Activated CD4-positive, alpha-beta T cell treated with anti-CD3 and anti-CD28 coated beads for 4 hours (primary cell): ENCODE data around the gene PPP4R4.

Source experiments
- DNase-seq, 2 donors: peaks; one replicate each; pipeline ENCODE4 v3.0.0-alpha.2; 2020

PPP4R4 gene, protein sequence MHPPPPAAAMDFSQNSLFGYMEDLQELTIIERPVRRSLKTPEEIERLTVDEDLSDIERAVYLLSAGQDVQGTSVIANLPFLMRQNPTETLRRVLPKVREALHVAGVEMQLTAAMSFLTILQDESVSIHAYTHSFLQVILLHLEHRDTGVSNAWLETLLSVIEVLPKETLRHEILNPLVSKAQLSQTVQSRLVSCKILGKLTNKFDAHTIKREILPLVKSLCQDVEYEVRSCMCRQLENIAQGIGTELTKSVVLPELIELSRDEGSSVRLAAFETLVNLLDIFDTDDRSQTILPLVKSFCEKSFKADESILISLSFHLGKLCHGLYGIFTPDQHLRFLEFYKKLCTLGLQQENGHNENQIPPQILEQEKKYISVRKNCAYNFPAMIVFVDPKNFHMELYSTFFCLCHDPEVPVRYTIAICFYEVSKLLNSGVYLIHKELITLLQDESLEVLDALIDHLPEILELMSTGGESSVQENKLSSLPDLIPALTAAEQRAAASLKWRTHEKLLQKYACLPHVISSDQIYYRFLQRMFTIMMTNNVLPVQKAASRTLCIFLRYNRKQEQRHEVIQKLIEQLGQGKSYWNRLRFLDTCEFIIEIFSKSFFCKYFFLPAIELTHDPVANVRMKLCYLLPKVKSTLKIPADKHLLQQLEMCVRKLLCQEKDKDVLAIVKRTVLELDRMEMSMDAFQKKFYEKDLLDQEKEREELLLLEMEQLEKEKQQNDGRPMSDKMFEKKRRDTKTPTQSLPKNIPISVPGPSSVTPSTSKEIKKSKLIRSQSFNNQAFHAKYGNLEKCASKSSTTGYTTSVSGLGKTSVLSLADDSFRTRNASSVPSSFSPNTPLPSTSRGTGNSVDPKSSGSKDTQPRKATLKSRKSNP

DNA sequence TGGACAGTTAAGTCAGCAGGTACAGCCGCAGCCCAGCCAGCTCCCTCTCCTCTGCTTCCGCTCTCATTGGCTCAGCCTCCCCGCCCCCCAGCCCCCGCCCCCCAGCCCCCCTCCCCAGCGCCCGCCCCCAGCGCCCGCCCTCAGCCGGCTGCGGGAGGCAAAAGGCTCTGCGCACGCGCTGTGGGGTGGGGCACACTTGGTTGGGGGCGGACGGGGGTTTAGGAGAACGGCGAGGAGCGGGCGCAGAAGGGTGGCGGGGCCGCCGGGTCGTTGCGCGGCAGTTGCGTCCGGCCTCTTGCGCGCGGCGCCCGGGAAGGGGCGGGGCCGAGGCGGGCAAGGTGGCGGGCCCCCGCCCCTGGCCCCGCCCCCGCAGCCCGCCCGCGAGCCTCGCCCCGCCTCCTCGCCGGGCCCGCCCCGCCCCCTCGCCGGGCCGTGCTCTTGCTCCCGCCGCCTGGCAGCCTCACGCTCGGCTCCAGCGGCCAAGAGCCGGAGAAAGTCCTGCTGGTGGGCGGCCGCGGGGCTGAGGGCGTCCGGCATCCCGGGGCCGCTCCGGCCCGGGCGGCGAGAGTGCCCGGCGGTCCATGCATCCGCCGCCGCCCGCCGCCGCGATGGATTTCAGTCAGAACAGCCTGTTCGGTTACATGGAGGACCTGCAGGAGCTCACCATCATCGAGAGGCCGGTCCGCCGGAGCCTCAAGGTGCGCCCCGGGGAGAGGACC, at the start of gene PPP4R4:
TSS of gene PPP4R4 (plus strand) at position 438 of the 719 bp plus-strand sequence. CDS start at position 582, 144 bp downstream.
- peak; percentile 86 to 90 for DNase-seq

DNA sequence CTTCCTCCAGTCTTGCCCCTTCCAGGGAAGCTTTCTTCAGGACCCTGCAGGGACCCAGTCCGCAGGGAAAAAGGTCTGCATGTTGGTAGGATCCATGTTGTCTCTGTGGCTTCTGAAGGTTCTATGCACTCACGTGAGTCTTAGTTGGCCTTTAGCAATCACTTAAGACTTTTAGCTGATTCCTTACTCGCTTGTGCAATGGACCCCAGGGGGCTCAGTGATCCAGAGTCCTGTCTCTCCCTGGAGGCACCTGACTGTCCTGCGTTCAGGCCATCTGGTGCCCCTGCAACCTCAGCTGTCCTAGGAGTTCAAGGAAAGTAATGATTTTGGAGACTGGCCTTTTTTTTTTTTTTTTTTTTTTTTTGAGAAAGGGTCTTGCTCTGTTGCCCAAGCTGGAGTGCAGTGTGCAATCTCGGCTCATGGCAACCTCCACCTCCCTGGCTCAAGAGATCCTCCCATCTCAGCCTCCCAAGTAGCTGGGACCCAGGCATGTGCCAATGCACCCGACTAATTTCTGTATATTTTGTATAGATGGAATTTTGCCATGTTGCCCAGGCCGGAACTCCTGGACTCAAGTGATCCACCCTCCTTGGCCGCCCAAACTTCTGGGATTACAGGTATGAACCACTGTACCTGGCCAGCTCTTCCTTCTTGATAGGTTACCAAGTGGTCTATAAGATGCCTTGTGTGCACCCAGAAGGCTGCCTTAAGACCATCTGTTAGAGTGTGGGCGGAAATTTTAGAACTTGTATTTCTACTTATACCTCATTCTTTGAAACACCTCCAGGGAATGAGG, 49.3 kb upstream of the PPP4R4 start:
- DNase-seq, result no peak

DNA sequence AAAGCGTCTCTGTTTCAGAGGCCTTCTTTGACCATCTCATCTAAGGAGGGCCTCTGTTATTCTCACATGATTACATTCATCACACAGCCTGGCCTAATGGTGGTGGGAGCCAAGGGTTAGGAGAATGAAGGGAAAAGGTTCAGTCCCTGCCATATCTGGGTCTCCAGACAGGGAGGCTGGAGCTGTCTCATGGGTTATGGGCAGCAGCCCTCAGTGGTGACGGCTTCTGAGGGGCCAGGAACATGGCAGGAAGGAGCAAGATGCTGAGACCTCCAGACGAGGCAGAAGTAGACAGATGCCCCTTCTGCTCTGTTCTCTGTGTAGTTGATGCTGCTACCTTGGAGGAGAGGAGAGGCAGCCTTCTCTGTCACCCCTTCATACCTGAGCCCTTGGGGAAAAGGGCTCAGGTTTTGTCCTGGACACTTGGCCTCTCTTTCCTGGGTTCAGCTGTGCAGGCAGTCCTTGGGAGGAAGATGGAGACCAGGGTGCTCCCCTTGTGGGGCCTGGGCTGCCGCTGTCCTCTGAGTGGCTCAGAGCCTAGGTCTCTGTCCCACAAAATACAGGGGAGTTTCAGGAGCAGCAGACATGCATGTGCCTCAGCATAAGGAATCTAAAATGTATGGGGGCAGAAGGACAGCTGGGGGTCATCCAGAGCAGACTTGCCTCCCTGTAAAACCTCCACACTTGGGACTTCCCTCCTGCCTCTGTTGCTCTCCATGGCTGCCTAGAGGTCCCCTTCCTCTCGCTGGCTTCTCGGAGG, 48.3 kb upstream of the PPP4R4 start:
- no peak for DNase-seq

DNA sequence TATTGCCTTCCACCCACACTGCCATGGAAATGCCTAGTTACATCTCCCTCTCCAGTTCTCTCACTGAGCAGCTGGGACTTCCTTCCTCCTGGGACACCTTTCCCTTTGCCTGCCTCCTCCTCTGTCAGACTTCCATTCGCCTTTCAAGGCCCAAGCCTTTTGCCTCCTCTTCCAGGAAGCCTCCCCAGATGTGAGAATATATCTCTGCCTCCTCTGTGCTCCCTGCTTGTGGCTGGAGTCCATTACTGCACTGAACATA, 47.8 kb upstream of the PPP4R4 start:
- no peak for DNase-seq

DNA sequence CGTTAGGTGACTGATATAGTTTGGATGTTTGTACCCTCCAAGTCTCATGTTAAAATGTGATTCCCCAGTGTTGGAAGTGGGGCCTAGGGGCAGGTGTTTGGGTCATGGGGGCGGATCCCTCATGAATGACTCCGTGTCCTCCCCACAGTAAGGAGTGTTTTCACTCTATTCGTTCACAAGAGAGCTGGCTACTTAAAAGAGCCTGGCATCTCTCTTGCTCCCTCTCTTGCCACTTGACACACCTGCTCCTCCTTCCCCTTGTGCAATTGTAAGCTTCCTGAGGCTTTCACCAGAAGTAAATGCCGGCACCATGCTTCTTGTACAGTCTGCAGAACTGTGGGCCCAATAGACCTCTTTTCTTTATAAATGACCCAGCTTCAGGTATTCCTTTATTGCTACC, 47.3 kb upstream of the PPP4R4 start:
- DNase-seq, result no peak

DNA sequence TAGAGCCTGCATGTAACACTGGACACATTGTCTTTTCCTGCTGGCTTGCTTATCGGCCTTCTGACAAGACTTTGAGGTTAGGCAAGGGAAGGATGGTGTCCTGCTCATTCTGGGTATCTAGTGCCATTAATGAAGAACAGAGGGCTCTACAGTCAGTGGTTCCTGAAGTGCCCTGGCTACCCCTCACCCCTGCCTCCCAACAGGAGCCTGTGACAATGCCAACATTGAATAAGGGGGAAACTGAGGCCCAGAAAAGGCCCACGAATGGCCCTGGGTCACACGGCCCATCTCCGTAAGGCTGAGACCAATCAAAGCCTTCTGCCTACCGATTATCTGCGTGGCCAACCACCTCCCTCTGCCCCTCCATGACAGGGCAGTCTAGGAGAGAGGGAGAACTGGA, 46.8 kb upstream of the PPP4R4 start:
- no peak for DNase-seq

DNA sequence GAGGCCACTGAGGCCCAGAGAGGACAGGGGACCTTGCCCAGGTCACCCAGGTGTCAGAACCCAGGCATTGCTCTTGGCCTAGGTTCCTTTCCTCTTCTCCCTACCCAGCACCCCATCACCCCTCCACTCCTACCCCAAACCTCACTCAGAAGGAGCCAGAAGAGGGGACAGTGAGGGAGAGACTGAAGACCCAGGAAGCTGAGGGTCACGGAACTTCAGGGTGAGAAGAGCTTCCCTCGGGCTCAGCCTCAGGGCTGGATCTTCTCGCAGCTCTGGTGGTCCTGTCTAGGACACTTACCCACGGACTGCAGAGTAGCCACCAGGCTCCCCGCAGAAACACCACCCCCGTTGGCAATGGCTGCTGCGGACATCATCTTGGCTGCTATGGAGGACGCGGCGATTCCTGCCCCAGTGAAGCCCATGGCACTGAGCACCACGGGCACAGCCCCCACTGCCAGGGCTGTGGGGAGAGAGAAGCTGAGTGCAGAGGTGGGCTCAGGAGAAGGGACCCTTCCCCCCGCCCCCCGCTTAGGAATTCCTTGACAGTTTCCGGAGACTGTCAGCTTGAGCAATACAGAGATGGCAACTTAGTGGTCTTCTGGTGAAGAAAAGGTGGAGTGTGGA, 45.8 kb upstream of the PPP4R4 start:
- DNase-seq, result no peak

DNA sequence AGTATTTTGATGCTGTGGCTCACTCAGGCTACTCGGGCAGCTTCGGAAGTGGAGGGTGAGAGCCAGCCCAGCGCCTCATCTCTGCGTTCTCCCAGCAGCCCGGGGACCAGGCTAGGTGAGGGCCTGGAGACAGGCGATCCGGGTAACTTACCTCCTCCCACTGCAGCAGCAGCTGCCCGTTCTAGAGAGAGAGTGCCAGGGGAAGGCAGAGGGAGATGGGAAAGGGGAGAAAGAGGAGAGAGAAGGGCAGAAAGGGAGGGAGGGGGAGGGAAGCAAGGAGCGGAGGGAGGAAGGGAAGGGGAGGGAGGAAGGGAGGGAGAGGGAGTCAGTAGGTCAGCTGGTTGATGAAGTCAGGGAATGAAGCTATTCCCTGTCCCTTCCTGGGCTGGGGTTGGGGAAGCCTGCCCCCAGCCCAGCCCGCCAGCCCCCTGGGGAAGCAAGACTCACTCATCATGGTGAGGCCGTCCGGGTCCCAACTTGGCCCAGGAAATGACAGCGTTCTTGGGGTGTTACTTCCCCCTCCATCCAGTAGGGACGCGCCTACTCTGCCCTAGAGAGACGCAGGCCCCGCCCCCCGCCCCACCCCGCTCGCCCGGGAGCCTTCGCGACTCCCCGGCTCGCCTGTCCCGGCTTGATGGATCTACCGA, 44.9 kb upstream of the PPP4R4 start, which contains the start of gene IFI27L2:
TSS of gene IFI27L2 (minus strand) at position 494 of the 647 bp plus-strand sequence. CDS start at position 454, 40 bp downstream.
- DNase-seq, result peak; percentile 52 to 56

DNA sequence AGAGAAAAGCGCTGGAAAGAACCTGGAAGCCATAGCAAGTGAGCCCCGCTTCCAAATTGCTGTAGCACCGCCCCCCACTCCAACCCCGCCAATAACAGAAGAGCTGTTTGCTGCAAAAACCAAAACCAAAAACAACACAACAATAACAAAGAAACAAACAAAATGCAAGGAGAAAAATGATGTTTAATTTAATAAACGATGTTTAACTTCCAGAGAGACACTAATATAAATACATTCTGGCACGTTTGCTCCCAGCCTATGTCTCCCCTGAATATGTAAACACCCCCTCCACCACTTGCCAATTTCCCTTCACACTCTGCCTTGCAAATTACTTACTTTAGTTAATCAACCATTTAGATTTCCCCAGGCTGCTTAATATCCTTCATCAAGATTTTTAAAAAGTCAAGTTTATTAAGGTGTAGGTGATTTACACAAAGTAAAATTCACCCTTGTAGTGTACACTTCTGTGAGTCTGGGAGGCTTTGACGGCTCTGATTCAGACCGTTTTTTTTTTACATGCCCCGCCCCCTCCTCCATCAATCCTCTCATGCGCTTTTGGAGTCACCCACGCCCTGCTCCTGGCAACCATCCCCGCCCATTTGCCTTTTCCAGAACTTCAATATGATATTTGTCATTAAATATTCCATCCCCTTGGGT, 44.2 kb upstream of the PPP4R4 start:
- peak; percentile 14 to 20 for DNase-seq

DNA sequence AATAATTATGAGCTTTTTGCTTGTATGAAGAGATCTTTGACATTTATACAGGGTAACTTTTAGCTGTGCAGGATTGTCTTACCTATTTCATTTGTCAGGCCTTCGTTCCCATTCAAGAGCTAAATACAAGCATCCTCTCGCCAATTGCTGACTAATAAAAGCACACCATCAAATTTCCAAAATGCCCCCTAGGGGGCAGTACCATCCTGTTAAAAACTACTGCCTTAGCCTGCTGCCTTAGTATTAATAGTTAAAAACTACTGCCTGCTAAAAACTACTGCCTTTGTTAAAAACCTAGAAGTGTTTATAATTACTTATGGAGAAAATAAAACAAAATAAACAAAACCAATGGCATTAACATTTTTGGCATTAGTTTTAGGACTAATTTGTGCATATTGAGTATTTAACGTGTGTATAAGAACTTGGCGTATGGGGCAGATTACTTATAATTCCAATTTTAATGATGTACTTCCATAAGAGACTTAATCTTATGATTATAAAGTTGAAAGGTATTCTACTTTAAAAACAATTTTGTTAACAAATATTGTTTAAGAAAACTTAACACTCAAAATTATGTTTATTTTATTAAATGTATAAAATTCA, 41.7 kb upstream of the PPP4R4 start:
- DNase-seq, result peak; percentile 52 to 71

DNA sequence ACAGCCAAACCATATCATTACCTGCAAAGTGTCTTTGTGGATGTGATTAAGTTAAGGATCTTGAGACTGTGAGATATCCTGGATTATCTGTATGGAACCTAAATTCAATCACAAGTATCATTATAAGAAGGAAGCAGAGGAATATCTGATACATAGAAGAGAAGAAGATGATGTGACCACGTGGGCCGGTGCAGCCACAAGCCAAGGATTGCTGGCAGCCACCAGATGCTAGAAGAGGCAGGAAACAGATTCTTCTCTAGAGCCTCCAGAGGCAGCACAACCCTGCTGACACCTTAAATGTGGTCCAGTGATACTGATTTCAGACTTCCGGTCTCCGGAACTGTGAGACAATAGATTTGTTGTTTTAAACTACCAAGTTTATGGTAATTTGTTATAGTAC, 38.6 kb upstream of the PPP4R4 start:
- DNase-seq, result no peak

DNA sequence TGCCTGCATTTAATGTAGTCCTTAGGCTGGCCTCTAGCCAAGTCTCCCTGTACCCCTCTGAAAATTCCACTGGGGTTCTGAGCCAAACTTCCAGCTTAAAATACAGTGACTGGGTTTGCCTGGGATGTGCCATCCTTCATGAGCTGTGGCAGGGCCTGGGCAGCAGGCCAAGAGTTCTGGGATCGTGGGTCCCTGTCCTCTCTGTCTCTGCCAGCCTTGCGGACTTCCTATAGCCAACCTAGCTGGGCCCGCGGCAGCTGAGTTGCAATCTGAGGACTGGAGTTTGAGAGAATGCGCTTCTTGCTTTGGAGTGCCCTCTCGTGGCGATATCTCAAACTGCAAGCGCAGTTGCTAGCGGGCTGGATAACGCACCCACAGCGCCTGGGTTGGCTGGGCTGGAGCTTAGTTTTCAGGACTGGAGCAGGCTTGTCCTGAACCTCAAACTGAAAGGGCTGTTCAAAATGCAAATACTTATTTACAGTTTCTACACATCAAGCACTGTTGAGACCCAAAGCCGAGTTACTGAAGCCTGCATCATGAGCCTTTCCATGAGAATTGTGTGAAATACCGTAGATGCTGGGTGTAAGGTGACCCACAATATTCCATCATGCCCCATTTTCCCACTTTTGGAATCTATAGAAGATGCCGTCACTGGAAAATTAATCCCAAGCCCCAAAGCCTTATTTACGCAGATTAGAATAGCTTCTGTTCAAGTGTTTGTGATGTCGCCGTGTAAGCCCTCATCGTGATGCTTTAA, 37.4 kb upstream of the PPP4R4 start:
- DNase-seq, result peak; percentile 72 to 88

DNA sequence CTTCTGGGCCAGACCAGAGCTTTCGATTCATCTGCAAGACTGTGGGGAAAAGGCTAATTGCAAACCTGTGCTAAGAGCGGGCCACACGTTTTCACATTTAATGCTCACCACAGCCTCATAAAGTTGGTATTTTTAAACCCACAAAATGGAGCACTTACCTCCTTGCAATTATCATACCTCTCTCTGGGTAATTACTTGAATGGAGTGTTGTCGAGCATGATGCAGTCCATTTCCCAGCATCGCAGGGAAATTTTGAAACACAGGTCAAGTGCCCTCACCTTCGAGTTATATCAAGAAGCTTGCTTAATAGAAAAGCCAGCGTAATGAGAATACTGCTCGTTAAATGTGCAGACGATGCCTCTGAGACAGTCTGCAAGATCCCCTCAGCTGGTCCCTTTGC, 35.9 kb upstream of the PPP4R4 start:
- DNase-seq, result no peak

DNA sequence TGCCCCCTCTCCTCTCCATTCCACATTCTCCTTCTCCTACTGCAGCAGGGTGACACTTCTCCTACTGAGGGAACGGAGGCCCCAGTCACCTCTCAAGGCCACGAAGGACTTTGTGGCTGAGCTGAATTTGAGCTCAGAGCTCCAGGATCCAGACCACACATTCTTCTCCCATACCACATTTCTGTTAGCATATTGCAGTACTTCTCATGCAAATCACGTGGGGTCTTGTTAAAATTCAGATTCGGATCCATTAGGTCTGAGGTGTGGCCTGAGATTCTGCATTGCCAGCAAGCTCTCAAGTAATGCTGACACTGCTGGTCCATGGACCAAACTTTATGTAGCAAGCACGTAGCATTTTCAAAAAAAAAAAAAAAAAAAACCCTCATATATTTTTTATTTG, 35.1 kb upstream of the PPP4R4 start:
- no peak for DNase-seq

DNA sequence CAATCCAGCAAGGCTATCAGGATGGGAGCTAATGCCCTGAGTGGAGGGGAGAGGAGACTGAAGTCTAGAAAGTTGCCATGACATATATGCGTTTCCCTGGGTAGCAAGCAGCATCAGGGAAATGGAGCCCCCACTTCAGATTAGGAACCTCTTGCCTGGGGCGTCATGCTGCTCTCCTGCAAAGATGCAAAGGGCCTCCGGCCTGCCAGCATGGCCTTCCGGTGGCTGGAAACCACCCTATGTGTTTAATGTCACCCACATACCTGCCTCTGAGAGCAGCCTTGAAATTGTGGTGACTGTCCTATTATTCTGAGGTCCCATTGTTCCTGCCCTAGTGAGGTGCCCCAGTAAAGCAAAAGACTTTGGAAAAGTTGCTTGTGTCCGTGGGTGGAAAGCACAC, 34.7 kb upstream of the PPP4R4 start:
- no peak for DNase-seq

DNA sequence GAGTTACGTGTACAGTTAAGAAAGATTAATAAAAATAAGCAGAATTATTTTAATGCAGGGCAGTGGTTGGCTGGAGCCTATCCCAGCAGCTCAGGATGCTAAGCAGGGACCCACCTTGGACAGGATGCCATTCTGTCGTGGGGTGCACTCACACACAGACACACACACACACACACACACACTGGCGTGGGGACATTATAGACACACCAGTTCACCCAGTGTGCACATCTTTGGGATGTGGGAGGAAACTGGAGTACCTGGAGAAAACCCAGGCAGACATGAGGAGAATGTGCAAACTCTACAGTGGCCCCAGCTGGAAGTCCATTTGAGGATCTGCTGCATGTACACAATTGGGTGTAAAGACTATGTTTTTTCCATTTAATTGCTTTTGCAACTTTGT, 31.9 kb upstream of the PPP4R4 start:
- no peak for DNase-seq

DNA sequence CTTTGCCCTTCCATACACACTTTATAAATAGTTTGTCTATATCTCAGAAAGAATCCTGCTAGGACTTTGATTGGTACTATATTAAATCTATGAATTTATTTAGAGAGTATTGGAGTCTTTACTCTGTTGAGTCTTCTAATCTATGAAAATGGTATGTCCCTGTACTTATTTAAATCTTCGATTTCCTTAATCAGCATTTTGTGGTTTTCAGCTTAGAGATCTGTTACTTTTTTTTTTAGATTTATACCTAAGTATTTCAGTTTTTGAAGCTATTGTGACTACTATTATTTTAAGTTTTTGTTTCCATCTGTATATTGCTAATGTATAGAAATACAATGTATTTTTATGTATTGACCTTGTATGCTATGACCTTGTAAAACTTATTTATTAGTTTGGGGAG, 31.3 kb upstream of the PPP4R4 start:
- DNase-seq, result no peak

DNA sequence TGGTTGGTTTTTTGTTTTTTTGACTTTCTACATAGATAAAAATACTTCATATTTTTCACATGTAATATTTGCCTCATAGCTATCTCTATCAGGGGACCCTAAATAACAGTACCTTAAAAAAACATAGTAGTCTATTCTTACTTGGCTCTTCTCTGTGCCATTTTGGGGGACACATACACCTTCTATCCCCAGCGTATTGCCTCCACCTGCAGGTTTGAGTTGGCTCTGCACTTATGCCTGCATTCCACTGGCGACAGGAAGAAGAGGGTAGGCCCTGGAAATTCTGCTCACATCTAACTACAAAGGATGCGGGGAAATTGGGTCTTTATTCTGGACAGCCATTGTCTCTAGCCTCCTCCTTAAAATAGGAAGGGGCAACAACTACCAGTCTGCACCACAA, 30.9 kb upstream of the PPP4R4 start:
- DNase-seq, result no peak

DNA sequence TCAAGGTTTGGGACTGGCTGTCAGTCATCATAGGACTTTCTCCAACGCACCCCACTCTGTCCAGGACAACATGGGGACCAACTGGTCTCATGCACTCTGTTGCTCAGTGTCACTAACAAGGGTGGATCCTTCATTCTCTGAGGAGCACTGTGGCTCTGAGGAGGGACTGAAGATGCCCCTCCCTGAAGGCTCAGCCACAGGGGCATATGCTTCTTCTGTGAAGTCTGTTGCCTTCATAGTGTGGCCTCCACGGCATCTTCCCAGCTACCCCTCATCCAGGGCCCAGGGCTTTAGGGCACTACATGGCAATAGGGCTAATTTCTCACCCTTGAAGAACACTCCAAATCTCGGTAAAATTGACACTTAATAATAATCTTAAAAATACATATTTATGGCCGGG, 30.4 kb upstream of the PPP4R4 start:
- DNase-seq, result no peak
